ENCODE results near the gene HOXB8. TPM values are rescaled to one million over a fixed set of nuclear protein-coding genes. Genes with fewer than 3 reads are reported as not detected.

HOXB8 gene
- total and polyA plus RNA-seq, 2 donors (not counting 3 experiments of a cell fraction or from before 2014, with no cell fraction given), result 1.7 to 2.4 TPM

DNA sequence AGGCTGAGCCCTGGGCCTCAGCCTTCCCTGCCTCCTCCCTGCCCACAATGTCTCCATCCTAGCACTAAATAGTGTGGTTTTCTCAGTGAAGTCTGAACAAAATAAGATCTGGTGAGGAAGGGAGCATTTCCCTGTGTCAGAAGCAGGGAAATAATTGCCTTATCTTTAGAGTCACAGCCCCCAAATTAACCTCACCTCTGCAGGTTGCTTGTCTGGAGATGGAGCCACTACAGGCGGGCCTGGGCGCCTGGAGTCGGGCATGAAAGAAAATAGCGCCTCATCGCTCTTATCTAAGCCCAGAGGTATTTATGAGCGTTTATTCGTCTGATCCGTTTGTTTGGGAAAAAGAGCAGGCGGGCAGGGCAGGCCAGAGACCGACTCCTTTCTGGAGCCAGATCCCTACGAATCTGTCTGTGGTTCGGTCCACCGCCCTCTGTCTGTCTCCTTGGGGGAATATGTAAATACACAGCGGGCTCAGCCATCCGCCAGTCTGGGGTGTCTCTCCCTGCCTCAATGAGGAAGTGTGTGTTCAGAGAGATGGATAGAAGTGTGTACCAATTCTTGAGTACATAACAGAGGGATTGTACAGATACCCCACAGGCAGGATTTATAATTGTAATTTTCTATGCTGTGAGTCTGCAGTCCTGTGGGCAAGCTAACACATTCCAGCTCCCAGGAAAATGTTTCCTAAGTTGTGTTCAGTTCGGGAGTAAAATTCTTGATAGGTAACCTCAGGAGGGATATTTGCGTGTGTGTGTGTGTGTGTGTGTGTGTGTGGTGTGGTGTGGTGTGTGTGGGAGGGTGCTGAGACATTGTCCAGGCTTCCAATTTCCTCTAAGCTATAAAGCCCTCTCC lies 14.6 kb downstream of the HOXB8 start:
- Histone ChIP-seq H3K27me3 (ENCODE audit: control insufficient read depth in 2 of 2, insufficient read depth in 2 of 2, low read length in 2 of 2) (no peaks in the 10 kb centered on the region), H2AFZ (ENCODE audit: low read depth, low read length) (no peak overlapping the region), H3K4me3 (replicated peaks in 1 of 3; ENCODE audit: insufficient read depth in 1 of 3, low read depth in 1 of 3, low read length in 3 of 3) (no peak overlapping the region), H3K4me2 (ENCODE audit: insufficient read depth, low read length) (no peak overlapping the region), H3K4me1 (ENCODE audit: control insufficient read depth, extremely low read depth, insufficient read depth, low read length) (peaks cover 34% of the 10 kb centered on the region), H3K27ac (ENCODE audit: insufficient read depth, low read depth, low read length) (no peak overlapping the region), H3K9ac (replicated peaks; ENCODE audit: extremely low read depth, insufficient read depth, low read length) (no peak overlapping the region), H3K9me1 (replicated peaks; ENCODE audit: control insufficient read depth, extremely low read depth, insufficient read depth, low read length) (no peaks in the 10 kb centered on the region), H3K36me3 (ENCODE audit: control insufficient read depth in 2 of 2, extremely low read depth in 1 of 2, insufficient read depth in 2 of 2, low read length in 2 of 2) (no peaks in the 10 kb centered on the region), H3K79me2 (ENCODE audit: control insufficient read depth, insufficient read depth, low read length) (peaks cover 90% of the 10 kb centered on the region), H3K9me3 (replicated peaks; ENCODE audit: control insufficient read depth, insufficient read depth, low read length) (no peaks in the 10 kb centered on the region), H4K20me1 (replicated peaks; ENCODE audit: control insufficient read depth, extremely low read depth, insufficient read depth, low read length) (no peaks in the 10 kb centered on the region)
- TF ChIP-seq, protein P1, sequence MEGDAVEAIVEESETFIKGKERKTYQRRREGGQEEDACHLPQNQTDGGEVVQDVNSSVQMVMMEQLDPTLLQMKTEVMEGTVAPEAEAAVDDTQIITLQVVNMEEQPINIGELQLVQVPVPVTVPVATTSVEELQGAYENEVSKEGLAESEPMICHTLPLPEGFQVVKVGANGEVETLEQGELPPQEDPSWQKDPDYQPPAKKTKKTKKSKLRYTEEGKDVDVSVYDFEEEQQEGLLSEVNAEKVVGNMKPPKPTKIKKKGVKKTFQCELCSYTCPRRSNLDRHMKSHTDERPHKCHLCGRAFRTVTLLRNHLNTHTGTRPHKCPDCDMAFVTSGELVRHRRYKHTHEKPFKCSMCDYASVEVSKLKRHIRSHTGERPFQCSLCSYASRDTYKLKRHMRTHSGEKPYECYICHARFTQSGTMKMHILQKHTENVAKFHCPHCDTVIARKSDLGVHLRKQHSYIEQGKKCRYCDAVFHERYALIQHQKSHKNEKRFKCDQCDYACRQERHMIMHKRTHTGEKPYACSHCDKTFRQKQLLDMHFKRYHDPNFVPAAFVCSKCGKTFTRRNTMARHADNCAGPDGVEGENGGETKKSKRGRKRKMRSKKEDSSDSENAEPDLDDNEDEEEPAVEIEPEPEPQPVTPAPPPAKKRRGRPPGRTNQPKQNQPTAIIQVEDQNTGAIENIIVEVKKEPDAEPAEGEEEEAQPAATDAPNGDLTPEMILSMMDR (IDR thresholded peaks at IDR 0.05; ENCODE audit: extremely low read depth in 1 of 2, insufficient read depth in 1 of 2, low read depth in 1 of 2, low read length in 2 of 2), result no peak
- TF ChIP-seq EZH2 (IDR thresholded peaks at IDR 0.05; ENCODE audit: borderline replicate concordance, low read depth, low read length, severe bottlenecking) (no peak), JUN (IDR thresholded peaks at IDR 0.05; ENCODE audit: borderline replicate concordance, insufficient read depth, insufficient read length, low read depth) (no peak), POLR2A (IDR thresholded peaks at IDR 0.05; ENCODE audit: low read depth, low read length) (no peak), MYC (IDR thresholded peaks at IDR 0.05; ENCODE audit: low read depth, low read length) (no peak), POLR2AphosphoS5 (IDR thresholded peaks at IDR 0.05; ENCODE audit: insufficient read depth, low read depth, low read length) (no peak), GATA2 (IDR thresholded peaks at IDR 0.05; ENCODE audit: insufficient read depth, insufficient read length, low read depth, low read length) (no peak), FOS (IDR thresholded peaks at IDR 0.05; ENCODE audit: borderline replicate concordance, insufficient read depth, low read length) (no peak)
- TF ChIP-seq, protein P2, sequence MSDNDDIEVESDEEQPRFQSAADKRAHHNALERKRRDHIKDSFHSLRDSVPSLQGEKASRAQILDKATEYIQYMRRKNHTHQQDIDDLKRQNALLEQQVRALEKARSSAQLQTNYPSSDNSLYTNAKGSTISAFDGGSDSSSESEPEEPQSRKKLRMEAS (IDR thresholded peaks at IDR 0.05; ENCODE audit: insufficient read depth, insufficient read length), result no peak
- DNase-seq (ENCODE audit: low read depth, low spot score) (no peak), FAIRE-seq (no peak)
- dilution Hi-C loops (cut with MboI; ENCODE audit: extremely low pct_ligation_motif_present, low sequenced_read_pairs) (no loop called here), intact Hi-C loops (cut with micrococcal nuclease) (no loop called here)
- no TSS peak for BruUV-seq (replicated peaks)
- POLR2A ChIA-PET, result no interaction called here
- CTCF ChIA-PET, result interaction anchor here (0.9 to 1.5 kb wide), 5 partner anchors 9 to 341 kb away, joined by 3 to 4 read pairs (median 3); no protein-coding TSS in a partner anchor
